ENCODE results near the gene COMMD6. TPM values are rescaled to one million over a fixed set of nuclear protein-coding genes. Genes with fewer than 3 reads are reported as not detected.

Gene COMMD6
- total RNA-seq, 6 experiments from 2014 or later, result 142 to 177 (median 152) TPM

DNA sequence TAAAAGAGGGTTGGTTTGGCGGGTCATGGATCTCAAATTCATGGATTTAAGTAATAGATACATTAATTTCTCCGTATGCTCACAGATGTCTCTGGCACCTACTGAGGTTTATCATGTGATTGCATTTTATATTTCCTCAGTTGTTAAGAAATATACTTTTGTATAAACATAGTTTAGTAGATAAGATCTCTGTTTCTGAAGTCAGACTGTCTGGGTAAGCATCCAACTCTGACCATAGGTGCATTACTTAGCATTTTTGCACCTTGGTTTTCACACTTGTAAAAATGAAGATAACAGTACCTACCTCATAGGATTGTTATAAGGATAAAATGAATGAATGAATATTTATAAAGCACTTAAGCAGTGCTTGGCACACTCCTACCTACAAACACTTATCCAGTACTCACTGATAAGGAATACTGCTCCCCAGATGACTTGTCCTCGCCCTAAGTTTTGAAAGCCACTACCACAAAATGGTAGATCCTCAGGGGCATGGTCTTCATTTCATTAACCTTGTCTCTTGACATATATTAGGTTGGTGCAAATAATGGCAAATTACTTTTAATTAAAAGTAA is 26.5 kb downstream of the COMMD6 start:
- no peak overlapping the region for H3K4me3 Mint-ChIP-seq
- H3K27me3 Mint-ChIP-seq (ENCODE audit: insufficient read depth), result no peaks in the 10 kb centered on the region; the same call in 1 of the 2 replicates
- 0 out of 2 replicates have a peak, but pooled peaks cover 1% of the 10 kb centered on the region for H3K36me3 Mint-ChIP-seq (ENCODE audit: low read depth)
- DNase-seq, result no peak
- no peak overlapping the region for H3K27ac Mint-ChIP-seq
- peaks cover 10% of the 10 kb centered on the region for H3K4me1 Mint-ChIP-seq (ENCODE audit: low read depth)
- no peak; the same call in 1 of the 2 replicates for TF ChIP-seq CTCF (IDR thresholded peaks at IDR 0.05)
- H3K9me3 Mint-ChIP-seq, result no peaks in the 10 kb centered on the region

DNA sequence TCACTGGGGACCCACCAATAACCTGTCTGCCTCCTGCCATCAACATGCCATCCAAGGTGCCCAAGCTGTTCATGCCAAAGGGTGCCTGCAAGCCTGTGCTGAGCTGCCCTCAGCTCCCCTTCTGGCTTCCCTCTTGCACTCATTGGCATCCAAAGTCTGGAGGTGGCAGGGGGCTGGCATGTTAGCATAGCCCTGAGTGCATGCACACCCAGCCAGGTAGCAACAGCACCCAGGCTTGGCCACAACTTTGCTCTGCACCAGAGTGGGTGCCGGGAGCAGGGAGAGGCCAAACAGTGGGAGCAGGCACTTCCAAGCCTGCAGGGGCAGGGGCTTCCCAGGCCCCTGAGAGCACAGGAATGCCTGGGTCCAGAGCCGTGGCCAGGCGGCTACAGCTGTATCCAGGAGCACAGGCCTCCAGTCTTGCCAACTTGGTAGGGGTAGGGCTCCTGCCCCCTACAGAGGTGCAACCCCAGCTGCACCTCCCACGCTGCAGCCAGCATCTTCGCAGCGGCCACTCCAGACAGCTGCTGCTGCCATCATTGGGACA is 29.6 kb downstream of the COMMD6 start:
- no peak overlapping the region for H3K27ac Mint-ChIP-seq

DNA sequence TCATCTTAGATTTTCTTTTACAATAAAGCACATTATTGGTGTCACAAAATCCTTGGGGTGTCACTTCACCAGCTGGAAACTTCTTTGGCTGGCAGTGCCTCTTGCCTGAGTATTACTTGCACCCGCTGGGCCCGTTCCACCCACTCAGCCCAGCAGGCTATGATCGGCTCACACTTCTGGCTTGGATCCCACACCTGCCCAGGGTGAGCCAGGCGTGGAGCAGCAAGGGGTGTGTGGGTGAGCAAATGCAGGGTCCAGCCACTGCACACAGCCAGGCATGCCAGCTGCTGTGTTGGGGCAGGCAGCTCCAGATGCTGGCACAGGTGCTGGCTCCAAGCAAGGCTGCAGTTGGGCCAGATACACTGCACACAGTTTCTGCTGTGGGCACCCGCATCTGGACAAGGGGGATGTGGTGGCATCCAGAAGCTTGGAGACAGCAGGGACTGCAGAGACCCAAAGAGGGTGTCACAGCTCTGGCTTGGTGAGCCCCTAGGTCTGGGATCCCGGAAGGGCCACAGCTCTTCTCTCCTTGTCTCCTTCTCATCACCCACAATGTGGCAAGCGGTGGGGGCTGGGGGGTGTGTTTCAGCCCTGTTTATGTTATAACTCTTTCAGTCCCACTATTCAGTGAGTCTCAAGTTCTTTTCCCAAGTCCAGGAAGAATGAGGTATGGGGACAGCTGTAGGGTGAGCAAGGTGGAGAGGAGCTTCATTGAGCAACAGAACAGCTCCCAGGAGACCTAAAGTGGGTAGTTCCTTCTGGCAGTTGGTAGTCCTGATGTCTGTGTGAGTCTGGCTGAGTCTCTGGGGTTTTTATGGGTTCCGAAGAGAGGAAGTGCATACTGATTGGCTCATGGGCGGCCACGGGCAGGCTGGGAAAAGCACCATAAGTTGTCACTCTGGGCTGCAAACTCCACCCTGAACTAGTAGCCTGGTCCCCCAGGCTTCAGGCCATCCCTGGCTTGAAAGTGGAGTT is 30.3 kb downstream of the COMMD6 start:
- H3K27me3 Mint-ChIP-seq (ENCODE audit: insufficient read depth), result no peaks in the 10 kb centered on the region; the same call in 1 of the 2 replicates
- H3K9me3 Mint-ChIP-seq, result no peaks in the 10 kb centered on the region
- H3K4me1 Mint-ChIP-seq (ENCODE audit: low read depth), result 0 out of 2 replicates have a peak, but pooled peaks cover 7% of the 10 kb centered on the region
- no peak overlapping the region for H3K27ac Mint-ChIP-seq
- no peak for TF ChIP-seq CTCF (IDR thresholded peaks at IDR 0.05)
- H3K4me3 Mint-ChIP-seq, result no peak overlapping the region
- 0 out of 2 replicates have a peak, but pooled peaks cover 4% of the 10 kb centered on the region for H3K36me3 Mint-ChIP-seq (ENCODE audit: low read depth)
- no peak for DNase-seq

More for the DNA sequence above, 29.6 kb downstream of the COMMD6 start:
- H3K36me3 Mint-ChIP-seq (ENCODE audit: low read depth), result 0 out of 2 replicates have a peak, but pooled peaks cover 4% of the 10 kb centered on the region
- no peaks in the 10 kb centered on the region for H3K9me3 Mint-ChIP-seq
- H3K4me3 Mint-ChIP-seq, result no peak overlapping the region
- H3K27me3 Mint-ChIP-seq (ENCODE audit: insufficient read depth), result no peaks in the 10 kb centered on the region; the same call in 1 of the 2 replicates
- H3K4me1 Mint-ChIP-seq (ENCODE audit: low read depth), result 0 out of 2 replicates have a peak, but pooled peaks cover 7% of the 10 kb centered on the region
- TF ChIP-seq CTCF (IDR thresholded peaks at IDR 0.05), result no peak
- no peak for DNase-seq

DNA sequence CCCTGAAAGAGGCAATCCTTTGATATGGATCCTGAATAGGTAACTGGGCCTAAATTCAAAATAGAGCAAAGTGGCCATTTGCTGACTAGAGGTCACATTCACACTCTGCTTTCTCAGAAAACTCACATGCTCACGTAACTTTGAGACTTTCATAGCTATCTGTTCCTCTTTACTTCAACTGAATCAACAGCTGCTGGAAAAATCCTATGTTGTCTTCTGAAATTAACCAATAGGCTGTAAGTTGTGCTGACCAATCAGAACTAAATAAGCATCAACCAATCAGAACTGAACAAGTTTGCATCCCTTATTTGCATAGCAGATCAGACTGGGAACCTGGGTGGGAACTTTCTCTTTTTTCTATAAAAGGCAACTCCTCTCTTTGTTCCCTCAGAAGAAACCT is 31.6 kb downstream of the COMMD6 start:
- Mint-ChIP-seq H3K27ac (no peak overlapping the region), H3K4me1 (ENCODE audit: low read depth) (0 out of 2 replicates have a peak, but pooled peaks cover 7% of the 10 kb centered on the region), H3K4me3 (no peak overlapping the region), H3K36me3 (ENCODE audit: low read depth) (0 out of 2 replicates have a peak, but pooled peaks cover 4% of the 10 kb centered on the region), H3K9me3 (no peaks in the 10 kb centered on the region), H3K27me3 (ENCODE audit: insufficient read depth) (no peaks in the 10 kb centered on the region; the same call in 1 of the 2 replicates)
- DNase-seq, result no peak
- TF ChIP-seq CTCF (IDR thresholded peaks at IDR 0.05), result no peak

GRCh38 chr13:75505327-75505726 is 32.3 kb downstream of the COMMD6 start:
- Mint-ChIP-seq H3K4me1 (ENCODE audit: low read depth) (0 out of 2 replicates have a peak, but pooled peaks cover 7% of the 10 kb centered on the region), H3K27me3 (ENCODE audit: insufficient read depth) (no peaks in the 10 kb centered on the region; the same call in 1 of the 2 replicates), H3K36me3 (ENCODE audit: low read depth) (0 out of 2 replicates have a peak, but pooled peaks cover 4% of the 10 kb centered on the region), H3K4me3 (no peak overlapping the region), H3K9me3 (no peaks in the 10 kb centered on the region), H3K27ac (no peak overlapping the region)
- TF ChIP-seq CTCF (IDR thresholded peaks at IDR 0.05), result no peak
- no peak for DNase-seq
